ENCODE measurements around the gene CCDC97. TPM values are rescaled to one million over a fixed set of nuclear protein-coding genes. Genes with fewer than 3 reads are reported as not detected.
"Not testable (repeated sequence)": the region's sequence is repeated elsewhere in the genome, so short reads cannot be mapped to it uniquely, and the experiment has no call there.

The CCDC97 gene
- total and polyA plus RNA-seq, 10 donors, result 12.7 to 38.2 (median 23.9) TPM

DNA sequence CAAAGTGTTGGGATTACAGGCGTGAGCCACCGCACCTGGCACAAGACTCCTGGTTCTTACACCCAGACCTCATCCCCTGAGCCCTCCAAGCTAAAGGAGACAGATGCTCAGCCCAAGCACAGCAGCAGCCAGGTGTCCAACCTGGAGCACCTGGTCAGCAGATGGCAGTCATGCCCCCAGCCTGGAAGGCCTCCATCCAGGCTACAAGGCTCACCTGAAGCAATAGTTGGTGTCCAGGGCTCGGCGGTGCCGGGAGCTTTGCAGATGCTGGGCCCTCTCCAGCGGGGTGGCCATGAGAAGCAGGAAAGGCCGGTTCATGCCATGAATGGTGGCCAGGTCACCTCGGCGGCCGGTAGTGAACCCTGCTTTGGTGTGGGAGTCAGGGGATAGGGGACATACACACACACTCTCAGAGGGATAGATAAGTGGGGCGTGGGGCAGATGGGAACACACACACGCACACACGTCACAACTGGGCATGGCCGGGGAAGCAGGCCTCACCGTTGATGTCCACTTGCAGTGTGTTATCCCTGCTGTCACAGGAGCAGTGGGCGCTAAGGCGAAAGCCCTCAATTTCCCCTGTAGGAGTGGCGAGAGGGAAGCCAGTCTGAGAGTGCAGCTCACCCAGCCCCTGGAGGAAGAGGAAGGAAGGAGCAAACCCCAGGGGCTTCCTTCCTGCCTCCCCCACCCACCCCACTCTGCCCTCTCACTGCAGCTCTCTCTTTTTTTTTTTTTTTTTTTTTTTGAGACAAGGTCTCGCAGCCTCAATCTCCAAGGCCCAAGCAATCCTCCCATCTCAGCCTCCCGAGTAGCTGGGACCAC lies 31.9 kb downstream of the CCDC97 start:
- H3K9me3 ChIP-seq, result no peaks in the 10 kb centered on the region
- H3K27me3 ChIP-seq (replicated peaks in 1 of 7), result no peaks in the 10 kb centered on the region
- peak overlapping the region in 7 of 8 donors; percentile 39 to 80 (median 56) for H3K27ac ChIP-seq
- peak overlapping the region in 3 of 8 donors; percentile 7 to 38 (median 10) for H3K4me3 ChIP-seq
- WGBS, 5 donors, result 69 to 78% (median 75%) methylated on average over 18 to 20 of the region's 20 CpGs
- intact Hi-C loops (cut with DNase I; ENCODE audit: low total_unique reads), result no loop called here
- peaks cover 4 to 100% (median 88%) of the 10 kb centered on the region in 6 donors for H3K36me3 ChIP-seq
- TF ChIP-seq POLR2A (IDR thresholded peaks at IDR 0.05) (no peak), POLR2AphosphoS5 (IDR thresholded peaks at IDR 0.05) (peak in 1 of 3 donors; percentile 63)
- TF ChIP-seq, protein P1, sequence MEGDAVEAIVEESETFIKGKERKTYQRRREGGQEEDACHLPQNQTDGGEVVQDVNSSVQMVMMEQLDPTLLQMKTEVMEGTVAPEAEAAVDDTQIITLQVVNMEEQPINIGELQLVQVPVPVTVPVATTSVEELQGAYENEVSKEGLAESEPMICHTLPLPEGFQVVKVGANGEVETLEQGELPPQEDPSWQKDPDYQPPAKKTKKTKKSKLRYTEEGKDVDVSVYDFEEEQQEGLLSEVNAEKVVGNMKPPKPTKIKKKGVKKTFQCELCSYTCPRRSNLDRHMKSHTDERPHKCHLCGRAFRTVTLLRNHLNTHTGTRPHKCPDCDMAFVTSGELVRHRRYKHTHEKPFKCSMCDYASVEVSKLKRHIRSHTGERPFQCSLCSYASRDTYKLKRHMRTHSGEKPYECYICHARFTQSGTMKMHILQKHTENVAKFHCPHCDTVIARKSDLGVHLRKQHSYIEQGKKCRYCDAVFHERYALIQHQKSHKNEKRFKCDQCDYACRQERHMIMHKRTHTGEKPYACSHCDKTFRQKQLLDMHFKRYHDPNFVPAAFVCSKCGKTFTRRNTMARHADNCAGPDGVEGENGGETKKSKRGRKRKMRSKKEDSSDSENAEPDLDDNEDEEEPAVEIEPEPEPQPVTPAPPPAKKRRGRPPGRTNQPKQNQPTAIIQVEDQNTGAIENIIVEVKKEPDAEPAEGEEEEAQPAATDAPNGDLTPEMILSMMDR (IDR thresholded peaks at IDR 0.05 in 8 of 11, conservative IDR thresholded peaks at IDR 0.05 in 3 of 11), result peak in 1 of 11 experiments; percentile 12
- peaks cover 7 to 100% (median 34%) of the 10 kb centered on the region in 6 donors for H3K4me1 ChIP-seq
- peak; percentile 82 for DNase-seq

DNA sequence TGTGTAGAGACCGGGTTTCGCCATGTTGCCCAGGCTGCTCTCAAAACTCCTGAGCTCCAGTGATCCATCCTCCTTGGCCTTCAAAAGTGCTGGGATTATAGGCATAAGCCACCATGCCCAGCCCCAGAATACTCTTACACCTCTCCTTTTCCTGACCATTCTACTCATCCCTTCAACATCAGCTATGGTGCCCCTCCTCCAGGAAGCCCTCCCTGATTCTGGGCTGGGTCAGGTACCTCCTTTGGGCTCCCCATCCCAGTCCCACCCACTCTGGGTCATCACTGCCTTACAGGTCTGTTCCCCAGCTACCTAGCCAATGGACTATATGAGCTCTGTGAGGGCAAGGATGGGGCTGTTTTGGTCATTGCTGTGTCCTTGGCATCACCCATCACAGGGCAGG lies 34.2 kb downstream of the CCDC97 start:
- Histone ChIP-seq H3K36me3 (peaks cover 4 to 97% (median 82%) of the 10 kb centered on the region in 6 donors), H3K9me3 (no peaks in the 10 kb centered on the region), H3K4me3 (no peak overlapping the region), H3K4me1 (peaks cover 12 to 100% (median 46%) of the 10 kb centered on the region in 6 donors), H3K27ac (peak overlapping the region in 2 of 8 donors; percentile 22 to 41), H3K27me3 (replicated peaks in 1 of 7) (no peaks in the 10 kb centered on the region)
- TF ChIP-seq POLR2AphosphoS5 (IDR thresholded peaks at IDR 0.05) (no peak), POLR2A (IDR thresholded peaks at IDR 0.05) (no peak)
- TF ChIP-seq, protein P1 (IDR thresholded peaks at IDR 0.05 in 8 of 11, conservative IDR thresholded peaks at IDR 0.05 in 3 of 11), result no peak
- intact Hi-C loops (cut with DNase I; ENCODE audit: low total_unique reads), result no loop called here
- WGBS, 5 donors, result 86 to 100% (median 97%) methylated on average over 2 of the region's 2 CpGs
- DNase-seq, result no peak

DNA sequence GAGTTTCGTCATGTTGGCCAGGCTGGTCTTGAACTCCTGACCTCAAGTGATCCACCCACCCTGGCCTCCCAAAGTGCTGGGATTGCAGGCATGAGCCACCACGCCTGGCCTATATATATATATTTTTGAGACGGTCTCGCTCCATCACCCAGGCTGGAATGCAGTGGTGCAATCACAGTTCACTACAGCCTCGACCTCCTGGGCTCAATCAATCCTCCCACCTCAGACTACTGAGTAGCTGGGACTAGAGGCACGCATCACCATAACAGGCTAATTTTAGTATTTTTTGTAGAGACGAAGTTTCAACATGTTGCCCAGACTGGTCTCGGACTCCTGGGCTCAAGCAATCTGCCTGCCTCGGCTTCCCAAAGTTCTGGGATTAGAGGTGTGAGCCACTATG lies 36.9 kb downstream of the CCDC97 start:
- intact Hi-C loops (cut with DNase I; ENCODE audit: low total_unique reads), result loop anchor here (2.0 kb wide), 1 partner anchor 18 kb away; no protein-coding TSS in a partner anchor
- not testable (repeated sequence) for H3K4me3 ChIP-seq; H3K9me3 ChIP-seq; H3K27ac ChIP-seq; H3K27me3 ChIP-seq (replicated peaks in 1 of 7); DNase-seq
- Histone ChIP-seq H3K36me3 (peaks cover 4 to 73% (median 55%) of the 10 kb centered on the region in 6 donors), H3K4me1 (peaks cover 24 to 100% (median 66%) of the 10 kb centered on the region in 6 donors)
- 81 to 95% (median 92%) methylated on average over 9 of the region's 9 CpGs for WGBS, 5 donors

DNA sequence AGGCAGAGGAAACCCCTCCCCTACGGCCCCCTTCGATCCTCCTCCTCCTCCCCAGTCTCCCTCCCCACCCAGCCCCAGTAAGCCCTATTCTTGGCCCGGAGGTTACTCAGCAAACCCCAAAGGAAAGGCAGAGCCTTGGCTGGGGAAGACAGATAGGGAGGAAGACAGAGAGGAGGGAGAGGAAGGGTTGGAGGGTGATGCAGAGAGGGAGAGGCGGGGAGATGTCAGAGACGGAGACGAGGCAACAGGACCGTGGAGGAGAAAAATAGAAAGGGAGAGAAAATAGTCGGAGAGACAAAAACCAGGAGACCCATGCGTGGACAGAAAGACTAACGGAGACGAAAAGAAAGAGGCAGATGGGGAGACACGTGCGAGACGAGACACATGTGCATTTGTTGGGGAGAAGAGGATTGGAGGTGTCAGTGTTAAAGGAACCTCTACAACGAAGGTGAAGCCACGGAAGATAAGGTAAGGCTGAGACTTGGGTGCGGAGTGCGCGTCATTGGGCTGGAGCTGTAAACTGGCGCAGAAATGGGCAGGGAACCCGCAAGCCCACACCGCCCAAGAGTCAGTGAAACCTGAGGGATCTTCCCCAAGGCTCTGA lies 40.9 kb downstream of the CCDC97 start:
- DNase-seq, result no peak
- Histone ChIP-seq H3K27ac (peak overlapping the region; percentile 70 to 98 (median 95)), H3K4me1 (peaks cover 35 to 88% (median 60%) of the 10 kb centered on the region in 6 donors), H3K9me3 (no peaks in the 10 kb centered on the region), H3K36me3 (peaks cover 0 to 34% (median 24%) of the 10 kb centered on the region in 6 donors), H3K27me3 (replicated peaks in 1 of 7) (no peaks in the 10 kb centered on the region), H3K4me3 (peak overlapping the region; percentile 76 to 100 (median 98))
- WGBS, 5 donors, result 2 to 3% (median 2%) methylated on average over 22 of the region's 22 CpGs
- TF ChIP-seq POLR2A (IDR thresholded peaks at IDR 0.05), result no peak
- TF ChIP-seq, protein P1 (IDR thresholded peaks at IDR 0.05 in 8 of 11, conservative IDR thresholded peaks at IDR 0.05 in 3 of 11), result no peak
- TF ChIP-seq POLR2AphosphoS5 (IDR thresholded peaks at IDR 0.05), result no peak
- intact Hi-C loops (cut with DNase I; ENCODE audit: low total_unique reads), result no loop called here

Measured in spleen (tissue), 11 donors.